Fibroblast of pulmonary artery (primary cell): ENCODE data around the gene HDAC5.
"Not testable (repeated sequence)": the region's sequence is repeated elsewhere in the genome, so short reads cannot be mapped to it uniquely, and the experiment has no call there.

Source experiments
- DNase-seq: peaks from one replicate; pipeline ENCODE4 v3.0.0-alpha.2; 2010; ENCODE audit warnings: low read depth
- H3K4me3 ChIP-seq: replicated peaks from 2 replicates; pipeline ENCODE4 v1.5.1; 2011; ENCODE audit warnings: low read depth, mild to moderate bottlenecking, control low read depth, low read length, moderate library complexity
- CTCF ChIP-seq: IDR thresholded peaks from 2 replicates; pipeline ENCODE4 v1.5.1; 2011; ENCODE audit warnings: mild to moderate bottlenecking, control low read depth, low read length, inconsistent platforms; ENCODE audit errors: missing control alignments

HDAC5 gene

GRCh38 chr17:44130693-44131349 lies 7.4 kb upstream of the HDAC5 start:
- no peak for DNase-seq
- H3K4me3 ChIP-seq = no peak overlapping the region
- TF ChIP-seq CTCF = no peak

GRCh38 chr17:44128383-44128782 lies 4.9 kb upstream of the HDAC5 start:
- no peak overlapping the region for H3K4me3 ChIP-seq
- no peak for DNase-seq
- TF ChIP-seq CTCF = no peak

- DNase-seq = no peak
- no peak for TF ChIP-seq CTCF
- peak overlapping the region; percentile 57 for H3K4me3 ChIP-seq
Measured at GRCh38 chr17:44124118-44124438, 637 bp upstream of the HDAC5 start.

GRCh38 chr17:44122816-44123355 lies 555 bp downstream of the HDAC5 start:
- peak overlapping the region; percentile 89 for H3K4me3 ChIP-seq
- no peak for DNase-seq
- no peak for TF ChIP-seq CTCF

- TF ChIP-seq CTCF = no peak
- peak overlapping the region; percentile 89 for H3K4me3 ChIP-seq
- no peak for DNase-seq
Measured at GRCh38 chr17:44121997-44122815, 1.2 kb downstream of the HDAC5 start.

GRCh38 chr17:44120851-44121605 lies 2.4 kb downstream of the HDAC5 start:
- H3K4me3 ChIP-seq = no peak overlapping the region
- no peak for TF ChIP-seq CTCF

GRCh38 chr17:44120281-44120680 lies 3.2 kb downstream of the HDAC5 start:
- H3K4me3 ChIP-seq = not testable (repeated sequence)

More at GRCh38 chr17:44120851-44121605, 2.4 kb downstream of the HDAC5 start:
- DNase-seq = no peak

More at GRCh38 chr17:44120281-44120680, 3.2 kb downstream of the HDAC5 start:
- DNase-seq = not testable (repeated sequence)
